Panc1 (cell line): Measurements from ENCODE around the gene ELFN1.

Experiments used
- CTCF ChIP-seq: fragments of 450-650 bp; IDR thresholded peaks from 2 replicates; pipeline ENCODE4 v1.5.1; 2017; ENCODE audit warnings: mild to moderate bottlenecking
- POLR2AphosphoS5 ChIP-seq: IDR thresholded peaks from 2 replicates; pipeline ENCODE4 v1.6.1; 2012; ENCODE audit warnings: mild to moderate bottlenecking, low read depth, low read length, moderate library complexity
- REST ChIP-seq, 2 experiments: IDR thresholded peaks; 2 replicates each; pipeline ENCODE4 v1.6.1; 2011 to 2012; ENCODE audit warnings: low read depth in 2 of 2, control low read depth in 1 of 2, low read length in 1 of 2, mild to moderate bottlenecking in 1 of 2, moderate library complexity in 1 of 2; ENCODE audit not compliant: insufficient read depth in 1 of 2
- SIN3A ChIP-seq: IDR thresholded peaks from 2 replicates; pipeline ENCODE4 v1.6.1; 2012; ENCODE audit warnings: low read depth, mild to moderate bottlenecking, low read length, moderate library complexity, borderline replicate concordance; ENCODE audit not compliant: insufficient read depth
- TCF7L2 ChIP-seq: IDR thresholded peaks from 2 replicates; pipeline ENCODE4 v1.6.1; 2011; ENCODE audit warnings: mild to moderate bottlenecking, low read depth, low read length, inconsistent platforms

- TF ChIP-seq REST (IDR thresholded peaks at IDR 0.05; ENCODE audit: insufficient read depth in 1 of 2, low read depth in 2 of 2, low read length in 1 of 2) (no peak), POLR2AphosphoS5 (no peak), CTCF (no peak), SIN3A (no peak), TCF7L2 (no peak)
Measured at GRCh38 chr7:1750541-1751021, 80.5 kb downstream of the ELFN1 start.
